GM21381 (cell line): ENCODE results near the gene HEYL.

Experiments used
- ATAC-seq: cut with Tn5 transposase; IDR thresholded peaks from one replicate; pipeline ENCODE4 v1.9.1; 2021; ENCODE audit warnings: mild to moderate bottlenecking, moderate library complexity; ENCODE audit not compliant: unreplicated experiment

The HEYL gene

DNA sequence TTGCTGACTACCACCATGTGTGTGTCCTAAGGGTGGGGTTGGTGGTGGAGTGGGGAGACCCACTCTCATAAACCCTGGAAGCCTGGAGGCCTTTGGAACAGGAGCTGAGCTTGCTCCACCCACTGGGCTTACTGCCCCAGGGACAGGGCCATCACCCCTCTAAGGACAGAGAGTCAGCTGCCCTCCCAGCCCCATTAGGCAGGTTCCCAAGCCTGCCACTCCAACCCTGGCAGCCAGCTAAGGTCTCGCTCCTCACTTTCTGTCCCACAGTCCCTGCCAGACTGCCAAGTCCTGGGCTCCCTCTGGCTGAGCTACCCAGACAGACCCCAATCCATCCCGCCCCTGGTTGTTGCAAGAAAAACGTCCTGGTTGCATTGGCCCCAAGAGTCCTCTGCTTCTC, 28.7 kb upstream of the HEYL start:
- no peak for ATAC-seq

GRCh38 chr1:39666772-39667171, 27.3 kb upstream of the HEYL start:
- peak; percentile 76 for ATAC-seq

DNA sequence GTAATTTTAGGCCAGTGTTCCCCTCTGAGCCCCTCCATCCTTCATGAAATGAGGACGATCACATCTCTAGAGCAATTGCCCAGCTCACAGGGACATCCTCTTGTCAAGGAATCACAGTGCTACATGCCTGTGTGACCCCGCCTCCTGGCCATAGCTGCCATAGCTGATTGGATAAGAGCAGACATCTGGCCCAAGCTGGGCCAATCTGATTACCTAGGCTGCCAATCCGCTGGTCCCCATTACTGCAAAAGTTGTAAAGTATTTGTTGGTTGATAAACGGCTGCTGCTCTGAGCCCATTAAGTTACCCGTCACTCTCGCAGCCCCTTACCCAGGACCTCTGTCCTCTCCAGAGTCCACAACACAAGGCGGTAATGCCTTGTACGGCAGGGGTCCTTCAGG, 24.1 kb upstream of the HEYL start:
- no peak for ATAC-seq

- no peak for ATAC-seq
These were observed 23.4 kb upstream of the HEYL start for GRCh38 chr1:39662861-39663260.

DNA sequence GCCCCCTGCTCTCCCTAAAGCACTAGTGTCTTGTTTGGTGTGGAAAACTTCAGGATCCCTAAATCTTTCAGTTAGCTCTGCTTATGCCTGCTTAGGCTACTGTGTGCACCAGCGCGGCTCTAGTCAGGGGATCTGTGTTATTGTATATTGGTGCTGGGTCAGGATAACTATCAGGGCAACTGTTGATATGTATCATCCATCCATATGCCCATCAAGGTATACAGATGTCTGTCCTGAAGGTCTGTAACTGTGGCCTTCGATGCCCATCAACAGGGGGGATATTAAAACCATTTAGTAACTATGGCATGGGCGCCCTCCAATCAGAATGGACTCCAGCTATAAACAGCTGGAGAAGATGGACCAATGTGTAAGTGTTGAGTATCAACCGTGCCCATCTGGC, 20.1 kb upstream of the HEYL start:
- ATAC-seq: no peak

GRCh38 chr1:39659110-39659509, 19.7 kb upstream of the HEYL start:
- ATAC-seq: no peak

- ATAC-seq: no peak
These were observed 18.6 kb upstream of the HEYL start for GRCh38 chr1:39657923-39658485.

DNA sequence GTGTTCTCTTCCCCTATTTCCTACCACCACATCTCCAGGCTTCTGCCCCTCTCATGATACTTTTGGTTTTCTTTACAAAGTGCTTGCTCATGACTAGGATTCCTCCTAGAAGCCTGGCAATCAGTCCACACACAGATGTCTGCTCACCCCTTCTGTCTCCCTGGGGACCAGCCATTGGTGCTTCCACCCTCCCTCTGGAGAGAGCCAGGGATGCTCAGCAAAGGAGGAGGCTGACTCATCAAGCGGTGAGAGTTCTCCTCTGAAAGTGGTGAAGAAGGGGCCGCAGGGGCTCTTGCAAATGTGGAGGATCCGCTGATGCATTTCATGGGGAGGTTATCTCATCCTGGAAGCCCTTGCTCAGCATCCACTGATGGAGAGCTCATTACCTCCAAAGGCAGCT, 18.0 kb upstream of the HEYL start:
- ATAC-seq: no peak

GRCh38 chr1:39656391-39656790, 16.9 kb upstream of the HEYL start:
- no peak for ATAC-seq

- no peak for ATAC-seq
These were observed 16.3 kb upstream of the HEYL start for GRCh38 chr1:39655578-39656268.

- no peak for ATAC-seq
These were observed 14.8 kb upstream of the HEYL start for GRCh38 chr1:39654291-39654690.

- ATAC-seq: peak; percentile 43
These were observed 14.1 kb upstream of the HEYL start for GRCh38 chr1:39653546-39654031.

- ATAC-seq: no peak
These were observed 13.1 kb upstream of the HEYL start for GRCh38 chr1:39652554-39652953.

DNA sequence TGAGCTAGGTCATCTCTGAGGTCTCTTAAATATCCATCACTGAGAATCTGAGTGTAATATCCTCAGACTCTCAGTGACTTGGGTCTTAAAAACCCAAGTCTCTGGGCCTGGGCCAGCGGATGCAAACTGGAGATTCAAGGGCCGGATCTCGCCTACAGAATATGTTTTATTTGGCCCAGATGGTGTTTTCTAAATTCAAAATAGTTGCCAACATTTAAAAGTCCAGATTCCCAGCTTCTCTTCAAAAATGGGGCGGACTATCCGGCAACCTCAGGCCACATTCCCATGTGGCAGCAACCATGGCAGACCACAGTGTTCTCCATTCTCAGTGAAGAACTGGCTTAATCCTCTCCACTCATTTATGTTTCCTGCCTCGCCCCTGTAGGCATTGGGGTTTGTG, 12.7 kb upstream of the HEYL start:
- ATAC-seq: no peak

DNA sequence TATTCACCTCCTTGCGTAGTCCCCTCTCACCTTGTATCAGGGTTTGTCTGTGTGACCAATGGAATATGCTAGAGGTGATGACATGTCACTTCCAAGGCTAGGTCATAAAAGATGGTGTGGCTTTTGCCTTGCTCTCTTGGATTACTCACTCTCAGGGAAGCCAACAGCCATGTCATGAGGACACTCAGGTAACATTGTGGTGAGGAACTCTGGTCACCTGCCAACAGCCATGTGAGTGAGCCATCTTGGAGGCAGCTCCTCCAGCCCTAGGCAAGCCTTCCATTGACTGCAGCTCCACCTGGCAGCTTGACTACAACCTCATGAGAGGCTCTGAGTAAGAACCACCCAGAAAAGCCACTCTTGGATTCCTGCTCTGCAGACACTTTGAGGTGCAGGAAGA, 11.0 kb upstream of the HEYL start:
- ATAC-seq: no peak

DNA sequence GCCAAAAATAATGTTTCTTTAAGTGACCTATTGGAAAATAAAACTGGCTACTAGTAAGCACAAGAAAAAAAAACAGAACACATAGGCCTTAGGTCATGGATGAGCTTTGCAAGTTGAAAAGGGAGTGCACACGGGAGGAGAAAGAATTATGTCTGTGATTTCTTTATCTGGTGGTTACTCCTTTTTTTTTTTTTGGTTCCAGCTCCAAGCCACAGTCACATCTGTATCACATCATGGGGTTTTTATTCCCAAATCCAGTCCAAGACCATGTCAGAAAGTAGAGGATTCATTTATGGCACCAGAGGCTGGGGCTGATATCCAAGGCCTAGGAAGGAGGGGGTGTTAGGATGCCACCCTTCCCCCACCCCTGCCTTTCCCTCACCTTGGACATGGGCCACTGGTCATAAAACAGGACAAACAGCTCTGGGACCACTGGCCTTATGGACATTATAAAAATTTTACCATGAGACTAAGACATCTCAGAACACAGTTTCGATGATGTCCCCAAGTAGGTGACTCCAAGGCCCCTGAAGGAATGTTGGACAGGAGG, 10.3 kb upstream of the HEYL start:
- no peak for ATAC-seq

DNA sequence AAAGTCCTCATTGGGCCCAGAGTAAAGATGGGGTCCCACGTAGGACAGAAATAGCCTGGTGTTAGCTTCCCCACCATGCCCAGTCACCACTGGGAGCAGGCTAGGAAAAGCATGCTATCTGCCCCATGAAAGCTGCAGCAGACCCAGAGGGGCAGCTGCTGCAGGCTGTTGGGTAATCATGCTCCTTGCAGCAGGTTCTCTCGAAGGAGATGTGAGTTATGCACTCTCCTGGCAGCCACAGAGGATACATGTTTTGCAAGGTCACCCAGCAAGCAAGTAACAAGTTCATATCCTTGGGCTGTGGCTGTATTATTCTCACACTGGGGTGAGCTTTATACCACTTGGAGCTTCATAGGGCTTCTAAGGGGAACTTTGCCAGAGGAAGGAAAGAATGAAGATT, 9.1 kb upstream of the HEYL start:
- ATAC-seq: no peak

DNA sequence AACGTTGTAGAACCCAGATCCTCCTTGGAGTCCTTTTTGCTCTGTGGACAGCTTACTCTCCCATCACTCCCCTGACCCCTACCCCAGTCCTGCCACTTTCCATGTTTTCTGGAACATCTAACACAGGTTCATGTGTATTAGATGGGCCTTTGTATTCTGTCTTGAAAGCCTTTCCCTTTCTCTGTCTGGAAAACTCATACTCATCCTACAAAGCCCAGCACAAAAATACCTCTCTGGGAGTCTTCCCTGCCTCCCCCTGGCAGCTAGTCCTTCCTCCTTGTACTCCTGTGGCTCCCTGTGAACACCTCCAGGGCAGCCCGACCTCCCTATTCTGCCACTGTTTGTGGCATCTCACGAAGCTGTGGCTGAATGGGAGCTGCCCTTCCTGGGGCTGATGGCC, 7.8 kb upstream of the HEYL start:
- ATAC-seq: no peak

- no peak for ATAC-seq
These were observed 7.0 kb upstream of the HEYL start for GRCh38 chr1:39646232-39647081.

- no peak for ATAC-seq
These were observed 6.1 kb upstream of the HEYL start for GRCh38 chr1:39645411-39646043.

DNA sequence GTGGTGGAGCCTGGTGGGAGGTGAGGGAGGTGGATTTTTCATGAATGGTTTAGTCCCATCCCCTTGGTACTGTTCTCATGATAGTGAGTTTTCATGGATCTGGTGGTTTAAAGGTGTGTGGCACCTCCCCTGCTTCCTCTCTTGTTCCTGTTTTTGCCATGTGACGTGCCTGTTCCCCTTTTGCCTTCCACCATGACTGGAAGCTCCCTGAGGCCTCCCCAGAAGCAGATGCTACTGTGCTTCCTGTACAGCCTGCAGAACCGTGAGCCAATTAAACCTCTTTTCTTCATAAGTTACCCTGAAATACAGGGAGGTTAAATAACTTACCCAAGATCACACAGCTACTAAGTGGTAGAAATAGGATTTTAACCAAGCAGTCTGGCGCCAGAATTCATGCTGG, 4.3 kb upstream of the HEYL start:
- no peak for ATAC-seq
